Epithelial cell of esophagus (primary cell): Measurements from ENCODE around the gene PLCB1.

Experiments
- DNase-seq: peaks from one replicate; pipeline ENCODE4 v3.0.0; 2010; ENCODE audit warnings: low read depth
- H3K4me3 ChIP-seq: 2 replicates; pipeline ENCODE4 v1.5.1; 2011; ENCODE audit warnings: mild to moderate bottlenecking, low read length, control low read depth
- CTCF ChIP-seq: IDR thresholded peaks from 2 replicates; pipeline ENCODE4 v1.5.1; 2011; ENCODE audit warnings: low read depth, mild to moderate bottlenecking, low read length, control low read depth, inconsistent platforms; ENCODE audit not compliant: insufficient read depth; ENCODE audit errors: missing control alignments

Gene PLCB1

GRCh38 chr20:8150591-8150990 is 18.5 kb downstream of the PLCB1 start:
- DNase-seq: no peak
- TF ChIP-seq CTCF: no peak
- H3K4me3 ChIP-seq: no peak overlapping the region

GRCh38 chr20:8151372-8151771 is 19.3 kb downstream of the PLCB1 start:
- DNase-seq: peak; percentile 9
- TF ChIP-seq CTCF: no peak
- no peak overlapping the region for H3K4me3 ChIP-seq

GRCh38 chr20:8152183-8152582 is 20.1 kb downstream of the PLCB1 start:
- no peak overlapping the region for H3K4me3 ChIP-seq
- no peak for TF ChIP-seq CTCF
- DNase-seq: peak; percentile 46

GRCh38 chr20:8152847-8153246 is 20.8 kb downstream of the PLCB1 start:
- TF ChIP-seq CTCF: no peak
- H3K4me3 ChIP-seq: no peak overlapping the region
- DNase-seq: no peak

GRCh38 chr20:8153281-8153908 is 21.3 kb downstream of the PLCB1 start:
- TF ChIP-seq CTCF: no peak
- H3K4me3 ChIP-seq: no peak overlapping the region
- DNase-seq: peak; percentile 19

GRCh38 chr20:8154638-8155037 is 22.6 kb downstream of the PLCB1 start:
- TF ChIP-seq CTCF: no peak
- DNase-seq: no peak
- no peak overlapping the region for H3K4me3 ChIP-seq

- TF ChIP-seq CTCF: no peak
- no peak overlapping the region for H3K4me3 ChIP-seq
- DNase-seq: no peak
Observed at GRCh38 chr20:8155229-8155628, 23.2 kb downstream of the PLCB1 start.
